H9 (cell line): Measurements from ENCODE around the gene MNAT1. TPM values are rescaled to one million over a fixed set of nuclear protein-coding genes. Genes with fewer than 3 reads are reported as not detected.

Source experiments
- DNase-seq: peaks from one replicate; pipeline ENCODE4 v3.0.0-alpha.2; 2017
- H2AFZ ChIP-seq: one replicate; pipeline ENCODE4 v1.6.1; 2013; ENCODE audit warnings: mild to moderate bottlenecking, low read length, control low read depth, moderate library complexity
- H2AK5ac ChIP-seq: 2 replicates; pipeline ENCODE4 v1.6.1; 2013; ENCODE audit warnings: low read length, control low read depth, mixed read lengths; ENCODE audit not compliant: insufficient read length
- H2BK120ac ChIP-seq: one replicate; pipeline ENCODE4 v1.6.1; 2013; ENCODE audit warnings: low read depth, mild to moderate bottlenecking, low read length, control low read depth, inconsistent platforms; ENCODE audit not compliant: poor library complexity, severe bottlenecking
- H2BK12ac ChIP-seq: 2 replicates; pipeline ENCODE4 v1.6.1; 2013; ENCODE audit warnings: low read length, control low read depth, mixed read lengths, low read depth; ENCODE audit not compliant: insufficient read length
- H2BK15ac ChIP-seq: 2 replicates; pipeline ENCODE4 v1.6.1; 2013; ENCODE audit warnings: low read depth, low read length, control low read depth
- H2BK20ac ChIP-seq: one replicate; pipeline ENCODE4 v1.6.1; 2013; ENCODE audit warnings: low read depth, mild to moderate bottlenecking, low read length, control low read depth, inconsistent platforms; ENCODE audit not compliant: poor library complexity, severe bottlenecking
- H2BK5ac ChIP-seq: 2 replicates; pipeline ENCODE4 v1.6.1; 2013; ENCODE audit warnings: low read length, control low read depth, mixed read lengths; ENCODE audit not compliant: insufficient read length
- H3K14ac ChIP-seq: 2 replicates; pipeline ENCODE4 v1.6.1; 2013; ENCODE audit warnings: low read length, control low read depth; ENCODE audit not compliant: insufficient read depth
- H3K18ac ChIP-seq: 2 replicates; pipeline ENCODE4 v1.6.1; 2013; ENCODE audit warnings: low read depth, mild to moderate bottlenecking, mixed read lengths, low read length, control low read depth; ENCODE audit not compliant: insufficient read length
- H3K23ac ChIP-seq: 2 replicates; pipeline ENCODE4 v1.6.1; 2013; ENCODE audit warnings: low read length, control low read depth, mixed read lengths, low read depth; ENCODE audit not compliant: insufficient read length
- H3K23me2 ChIP-seq: 2 replicates; pipeline ENCODE4 v1.6.1; 2013; ENCODE audit warnings: low read depth, mild to moderate bottlenecking, mixed read lengths, low read length, control low read depth; ENCODE audit not compliant: insufficient read length, poor library complexity, severe bottlenecking
- H3K27ac ChIP-seq: 2 replicates; pipeline ENCODE4 v1.5.1; 2013; ENCODE audit warnings: low read length, control low read depth, mixed read lengths, low read depth; ENCODE audit not compliant: insufficient read length
- H3K27me3 ChIP-seq: 2 replicates; pipeline ENCODE4 v1.6.1; 2013; ENCODE audit warnings: low read length, control low read depth, inconsistent platforms; ENCODE audit not compliant: insufficient read depth
- H3K4ac ChIP-seq: 2 replicates; pipeline ENCODE4 v1.6.1; 2013; ENCODE audit warnings: low read depth, mild to moderate bottlenecking, control low read depth, inconsistent platforms, low read length, moderate library complexity
- H3K4me1 ChIP-seq: 2 replicates; pipeline ENCODE4 v1.6.1; 2013; ENCODE audit warnings: low read length, control low read depth, inconsistent platforms; ENCODE audit not compliant: insufficient read depth
- H3K4me2 ChIP-seq: 2 replicates; pipeline ENCODE4 v1.6.1; 2013; ENCODE audit warnings: low read length, control low read depth, mixed read lengths; ENCODE audit not compliant: insufficient read length, insufficient read depth
- H3K56ac ChIP-seq: 2 replicates; pipeline ENCODE4 v1.6.1; 2013; ENCODE audit warnings: low read depth, mild to moderate bottlenecking, mixed read lengths, low read length, control low read depth; ENCODE audit not compliant: insufficient read length
- H3K79me1 ChIP-seq: 2 replicates; pipeline ENCODE4 v1.6.1; 2013; ENCODE audit warnings: low read depth, mild to moderate bottlenecking, moderate library complexity, low read length, control low read depth, inconsistent platforms; ENCODE audit not compliant: insufficient read depth, poor library complexity, severe bottlenecking
- H3K79me2 ChIP-seq: 2 replicates; pipeline ENCODE4 v1.6.1; 2013; ENCODE audit warnings: low read length, control low read depth, inconsistent platforms; ENCODE audit not compliant: insufficient read depth
- H3K9ac ChIP-seq: 2 replicates; pipeline ENCODE4 v1.6.1; 2013; ENCODE audit warnings: low read length, control low read depth, mixed read lengths; ENCODE audit not compliant: insufficient read length; ENCODE audit errors: extremely low read depth
- H3K9me3 ChIP-seq: one replicate; pipeline ENCODE4 v1.6.1; 2013; ENCODE audit warnings: low read depth, low read length, inconsistent platforms; ENCODE audit not compliant: control insufficient read depth
- H3T11ph ChIP-seq: one replicate; pipeline ENCODE4 v1.6.1; 2013; ENCODE audit warnings: mild to moderate bottlenecking, low read length, control low read depth, inconsistent platforms
- H4K20me1 ChIP-seq: one replicate; pipeline ENCODE4 v1.6.1; 2013; ENCODE audit not compliant: control insufficient read depth, insufficient read length, insufficient read depth
- H4K5ac ChIP-seq: 2 replicates; pipeline ENCODE4 v1.6.1; 2013; ENCODE audit warnings: low read depth, mild to moderate bottlenecking, mixed read lengths, low read length, control low read depth; ENCODE audit not compliant: insufficient read length
- H4K8ac ChIP-seq: replicated peaks from 2 replicates; pipeline ENCODE4 v1.6.1; 2013; ENCODE audit warnings: low read length, control low read depth, mixed read lengths, low read depth; ENCODE audit not compliant: insufficient read length
- H4K91ac ChIP-seq: 2 replicates; pipeline ENCODE4 v1.6.1; 2013; ENCODE audit warnings: low read depth, mild to moderate bottlenecking, moderate library complexity, mixed read lengths, low read length, control low read depth; ENCODE audit not compliant: insufficient read length
- H3K27ac Mint-ChIP-seq, 3 experiments: 2 replicates in 2 of 3; 3 replicates in 1 of 3; pipeline ENCODE4 v1.8.0; 2020 to 2021; ENCODE audit warnings: mixed read lengths in 3 of 3, mild to moderate bottlenecking in 1 of 3, moderate library complexity in 1 of 3
- H3K27me3 Mint-ChIP-seq: 2 replicates; pipeline ENCODE4 v1.8.0; 2021; ENCODE audit warnings: low read depth, mild to moderate bottlenecking, moderate library complexity, mixed read lengths
- H3K36me3 Mint-ChIP-seq, 3 experiments: 2 replicates in 2 of 3; 3 replicates in 1 of 3; pipeline ENCODE4 v1.8.0; 2020 to 2021; ENCODE audit warnings: low read depth in 3 of 3, mixed read lengths in 3 of 3; ENCODE audit not compliant: insufficient read depth in 1 of 3
- H3K4me1 Mint-ChIP-seq, 2 experiments: 2 replicates each; pipeline ENCODE4 v1.8.0; 2020; ENCODE audit warnings: mixed read lengths in 2 of 2
- H3K4me3 Mint-ChIP-seq, 2 experiments: 2 replicates in 1 of 2; 3 replicates in 1 of 2; pipeline ENCODE4 v1.8.0; 2020 to 2021; ENCODE audit warnings: mild to moderate bottlenecking in 2 of 2, mixed read lengths in 2 of 2, moderate library complexity in 1 of 2
- H3K9me3 Mint-ChIP-seq, 2 experiments: 2 replicates in 1 of 2; 3 replicates in 1 of 2; pipeline ENCODE4 v1.8.0; 2020; ENCODE audit warnings: mild to moderate bottlenecking in 2 of 2, mixed read lengths in 2 of 2, moderate library complexity in 1 of 2
- WGBS: extraction: QIAGEN DNeasy Blood & Tissue Kit; methylation state at CpG from one replicate; pipeline ENCODE4 v1.1.7; 2013; ENCODE audit warnings: missing lambda C conversion rate, low lambda C conversion rate, mixed read lengths; ENCODE audit not compliant: insufficient read length; ENCODE audit errors: extremely low coverage; 5-methylcytosine and 5-hydroxymethylcytosine counted together
- total RNA-seq: library from RNA; stranded (reverse); gene quantifications from 2 replicates; pipeline ENCODE4 v1.2.1, GENCODE V29; 2021
- TF ChIP-seq, protein P1 (sequence below): fragments of 200-600 bp; sonication (generic); conservative IDR thresholded peaks from 3 replicates; pipeline ENCODE4 v1.8.0; 2021; ENCODE audit warnings: antibody characterized with exemption, mild to moderate bottlenecking

The MNAT1 gene
- total RNA-seq, 1 experiment from 2014 or later = 43.1 TPM

DNA sequence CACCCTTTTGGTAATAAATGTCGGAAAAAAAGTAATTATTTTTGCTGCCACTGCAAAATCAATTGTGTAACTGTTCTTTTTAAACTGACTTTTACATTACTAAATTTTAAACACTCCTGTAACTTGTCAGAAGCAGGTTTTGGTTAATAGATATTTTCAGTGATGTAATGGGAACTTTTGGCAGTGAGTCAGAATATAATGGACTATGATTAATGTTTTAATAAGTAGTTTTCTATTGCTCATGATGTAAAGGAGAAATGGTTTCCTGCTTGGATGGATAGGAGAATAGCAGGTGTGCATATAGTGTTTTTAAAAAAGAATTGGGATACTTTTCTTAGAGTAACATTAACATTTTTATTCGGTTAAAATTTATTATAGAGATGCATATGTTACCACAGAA, 187.5 kb downstream of the MNAT1 start:
- H3K9ac ChIP-seq = no peak overlapping the region
- no peaks in the 10 kb centered on the region for H3K27me3 Mint-ChIP-seq
- H2BK5ac ChIP-seq = no peak overlapping the region
- DNase-seq = no peak
- H3K4me1 ChIP-seq = no peaks in the 10 kb centered on the region
- no peak overlapping the region for H2BK15ac ChIP-seq
- H3K4me2 ChIP-seq = no peak overlapping the region
- no peak overlapping the region for H3K27ac ChIP-seq
- H3K4me3 Mint-ChIP-seq = no peak overlapping the region
- no peak overlapping the region for H3K23ac ChIP-seq
- no peak overlapping the region for H4K5ac ChIP-seq
- no peak overlapping the region for H2AFZ ChIP-seq
- no peak overlapping the region for H4K8ac ChIP-seq
- H3K79me1 ChIP-seq = no peaks in the 10 kb centered on the region
- no peak overlapping the region for H3K18ac ChIP-seq
- no peak overlapping the region for H3K27ac Mint-ChIP-seq
- no peak overlapping the region for H3T11ph ChIP-seq
- H2BK12ac ChIP-seq = no peak overlapping the region
- H3K14ac ChIP-seq = no peak overlapping the region
- no peak overlapping the region for H3K56ac ChIP-seq
- no CpG with 5 or more reads among the region's 2 CpGs for WGBS
- no peak overlapping the region for H3K4ac ChIP-seq
- H2BK20ac ChIP-seq = no peak overlapping the region
- H4K91ac ChIP-seq = no peak overlapping the region
- H3K27me3 ChIP-seq = no peaks in the 10 kb centered on the region
- no peaks in the 10 kb centered on the region for H3K36me3 Mint-ChIP-seq
- H4K20me1 ChIP-seq = no peaks in the 10 kb centered on the region
- H3K79me2 ChIP-seq = no peaks in the 10 kb centered on the region
- TF ChIP-seq, protein P1, sequence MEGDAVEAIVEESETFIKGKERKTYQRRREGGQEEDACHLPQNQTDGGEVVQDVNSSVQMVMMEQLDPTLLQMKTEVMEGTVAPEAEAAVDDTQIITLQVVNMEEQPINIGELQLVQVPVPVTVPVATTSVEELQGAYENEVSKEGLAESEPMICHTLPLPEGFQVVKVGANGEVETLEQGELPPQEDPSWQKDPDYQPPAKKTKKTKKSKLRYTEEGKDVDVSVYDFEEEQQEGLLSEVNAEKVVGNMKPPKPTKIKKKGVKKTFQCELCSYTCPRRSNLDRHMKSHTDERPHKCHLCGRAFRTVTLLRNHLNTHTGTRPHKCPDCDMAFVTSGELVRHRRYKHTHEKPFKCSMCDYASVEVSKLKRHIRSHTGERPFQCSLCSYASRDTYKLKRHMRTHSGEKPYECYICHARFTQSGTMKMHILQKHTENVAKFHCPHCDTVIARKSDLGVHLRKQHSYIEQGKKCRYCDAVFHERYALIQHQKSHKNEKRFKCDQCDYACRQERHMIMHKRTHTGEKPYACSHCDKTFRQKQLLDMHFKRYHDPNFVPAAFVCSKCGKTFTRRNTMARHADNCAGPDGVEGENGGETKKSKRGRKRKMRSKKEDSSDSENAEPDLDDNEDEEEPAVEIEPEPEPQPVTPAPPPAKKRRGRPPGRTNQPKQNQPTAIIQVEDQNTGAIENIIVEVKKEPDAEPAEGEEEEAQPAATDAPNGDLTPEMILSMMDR = no peak
- H2BK120ac ChIP-seq = no peak overlapping the region
- no peak overlapping the region for H2AK5ac ChIP-seq
- no peaks in the 10 kb centered on the region for H3K9me3 Mint-ChIP-seq
- H3K4me1 Mint-ChIP-seq = no peaks in the 10 kb centered on the region
- H3K9me3 ChIP-seq = no peaks in the 10 kb centered on the region
- no peaks in the 10 kb centered on the region for H3K23me2 ChIP-seq
